Kidney (tissue), 14 donors: ENCODE data around the gene AIFM2. TPM values are rescaled to one million over a fixed set of nuclear protein-coding genes. Genes with fewer than 3 reads are reported as not detected.

ENCODE experiments used
- DNase-seq, 5 donors: peaks; one replicate each; pipeline ENCODE4 v3.0.0-alpha.2; 2013 to 2020
- FAIRE-seq: peaks from 2 replicates; lab custom pipeline; 2012; peaks lifted over from hg19 to GRCh38; lab: Jason Lieb, UNC
- H3K27ac ChIP-seq, 2 donors: one replicate each; pipeline ENCODE4 v1.7.0; 2013; ENCODE audit warnings: low read depth in 2 of 2, low read length in 2 of 2, inconsistent platforms in 1 of 2
- H3K27me3 ChIP-seq: one replicate; pipeline ENCODE4 v1.7.1; 2013; ENCODE audit warnings: low read length, inconsistent platforms; ENCODE audit not compliant: control insufficient read depth, insufficient read depth
- H3K36me3 ChIP-seq, 3 donors: one replicate each; pipeline versions ENCODE4 v1.7.0 to v1.7.1; 2013; ENCODE audit warnings: low read length in 3 of 3, control low read depth in 1 of 3, inconsistent platforms in 1 of 3; ENCODE audit not compliant: insufficient read depth in 3 of 3, control insufficient read depth in 2 of 3
- H3K4me1 ChIP-seq, 3 donors: one replicate each; pipeline versions ENCODE4 v1.7.0 to v1.7.1; 2013; ENCODE audit warnings: low read length in 3 of 3, inconsistent platforms in 1 of 3, low read depth in 1 of 3; ENCODE audit not compliant: control insufficient read depth in 2 of 3, insufficient read depth in 2 of 3
- H3K4me3 ChIP-seq, 3 donors: one replicate each; pipeline versions ENCODE4 v1.7.0 to v1.8.1; 2013; ENCODE audit warnings: low read length in 3 of 3, control low read depth in 1 of 3, inconsistent platforms in 1 of 3
- H3K9ac ChIP-seq, 3 donors: one replicate each; pipeline versions ENCODE4 v1.7.0 to v1.7.1; 2013; ENCODE audit warnings: low read length in 3 of 3, control low read depth in 1 of 3, inconsistent platforms in 1 of 3
- H3K9me3 ChIP-seq, 3 donors: one replicate each; pipeline versions ENCODE4 v1.7.0 to v1.7.1; 2013; ENCODE audit warnings: low read length in 3 of 3, control low read depth in 1 of 3, inconsistent platforms in 1 of 3; ENCODE audit not compliant: control insufficient read depth in 2 of 3, insufficient read depth in 1 of 3
- intact Hi-C: fragments of 100-400 bp; cut with DNase I; formaldehyde crosslinking; loops from one replicate; pipeline ENCODE4 v1.11.1; 2022
- polyA plus RNA-seq: library from polyadenylated mRNA; stranded (reverse); fragments of 350-450 nt; fragmentation: Illumina TruSeq; extraction: RNeasy Lipid Tissue Mini Kit (QIAGEN cat#74804); gene quantifications from one replicate; pipeline ENCODE4 v1.2.3, GENCODE V29; 2014; ENCODE audit warnings: low read depth, low replicate concordance; ENCODE audit not compliant: insufficient read depth
- total RNA-seq: library from RNA; stranded (reverse); fragmentation: NEBNext Ultra II Directional; extraction: Animal tissue kit (Norgen Biotek cat#: 25700); gene quantifications from one replicate; pipeline ENCODE4 v1.2.1, GENCODE V29; 2021
- TF ChIP-seq, protein P1 (sequence below): IDR thresholded peaks from 3 replicates; pipeline ENCODE4 v1.5.1; 2012; ENCODE audit warnings: mild to moderate bottlenecking, moderate library complexity, borderline replicate concordance; ENCODE audit not compliant: insufficient read depth; ENCODE audit errors: extremely low read depth
- donor health status: control.
- donor health status: control.
- donor health status: control.
- donor health status: control.
- donor health status: control.
- donor health status: DM: yes; HTN: yes; CAD: no.
- donor health status: Normal renal cell carcinoma (clear cell type).

AIFM2 gene
- total and polyA plus RNA-seq, 2 donors from 2014 or later, result 12.7 to 14.8 TPM

DNA sequence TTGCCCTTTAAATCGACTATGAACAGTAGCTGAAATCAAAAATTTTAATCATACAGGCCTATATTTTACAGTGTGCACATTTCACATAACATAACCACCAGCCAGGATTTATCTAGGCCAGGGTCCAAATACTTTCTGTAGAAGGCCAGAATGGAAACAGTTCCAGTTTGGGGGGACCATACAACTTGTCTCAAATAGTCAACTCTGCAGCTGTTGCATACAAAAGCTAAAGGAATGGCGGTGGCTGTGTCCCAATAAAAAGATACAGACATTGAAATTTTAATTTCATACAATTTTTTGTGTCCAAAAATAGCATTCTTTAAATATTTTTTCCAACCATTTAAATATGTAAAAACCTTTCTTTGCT, 14.6 kb upstream of the AIFM2 start:
- no peak for FAIRE-seq
- H3K27me3 ChIP-seq, result no peaks in the 10 kb centered on the region
- H3K9ac ChIP-seq, result peak overlapping the region in 2 of 3 donors; percentile 39 to 71
- TF ChIP-seq, protein P1, sequence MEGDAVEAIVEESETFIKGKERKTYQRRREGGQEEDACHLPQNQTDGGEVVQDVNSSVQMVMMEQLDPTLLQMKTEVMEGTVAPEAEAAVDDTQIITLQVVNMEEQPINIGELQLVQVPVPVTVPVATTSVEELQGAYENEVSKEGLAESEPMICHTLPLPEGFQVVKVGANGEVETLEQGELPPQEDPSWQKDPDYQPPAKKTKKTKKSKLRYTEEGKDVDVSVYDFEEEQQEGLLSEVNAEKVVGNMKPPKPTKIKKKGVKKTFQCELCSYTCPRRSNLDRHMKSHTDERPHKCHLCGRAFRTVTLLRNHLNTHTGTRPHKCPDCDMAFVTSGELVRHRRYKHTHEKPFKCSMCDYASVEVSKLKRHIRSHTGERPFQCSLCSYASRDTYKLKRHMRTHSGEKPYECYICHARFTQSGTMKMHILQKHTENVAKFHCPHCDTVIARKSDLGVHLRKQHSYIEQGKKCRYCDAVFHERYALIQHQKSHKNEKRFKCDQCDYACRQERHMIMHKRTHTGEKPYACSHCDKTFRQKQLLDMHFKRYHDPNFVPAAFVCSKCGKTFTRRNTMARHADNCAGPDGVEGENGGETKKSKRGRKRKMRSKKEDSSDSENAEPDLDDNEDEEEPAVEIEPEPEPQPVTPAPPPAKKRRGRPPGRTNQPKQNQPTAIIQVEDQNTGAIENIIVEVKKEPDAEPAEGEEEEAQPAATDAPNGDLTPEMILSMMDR, result no peak
- H3K9me3 ChIP-seq, result no peaks in the 10 kb centered on the region
- peak in 1 of 5 donors; percentile 28 for DNase-seq
- peaks cover 0 to 9% (median 5%) of the 10 kb centered on the region in 3 donors for H3K4me1 ChIP-seq
- H3K4me3 ChIP-seq, result peak overlapping the region in 1 of 3 donors; percentile 68
- H3K27ac ChIP-seq, result peak overlapping the region; percentile 84 to 94
- intact Hi-C loops, result no loop called here
- peaks cover 0 to 23% (median 11%) of the 10 kb centered on the region in 3 donors for H3K36me3 ChIP-seq

DNA sequence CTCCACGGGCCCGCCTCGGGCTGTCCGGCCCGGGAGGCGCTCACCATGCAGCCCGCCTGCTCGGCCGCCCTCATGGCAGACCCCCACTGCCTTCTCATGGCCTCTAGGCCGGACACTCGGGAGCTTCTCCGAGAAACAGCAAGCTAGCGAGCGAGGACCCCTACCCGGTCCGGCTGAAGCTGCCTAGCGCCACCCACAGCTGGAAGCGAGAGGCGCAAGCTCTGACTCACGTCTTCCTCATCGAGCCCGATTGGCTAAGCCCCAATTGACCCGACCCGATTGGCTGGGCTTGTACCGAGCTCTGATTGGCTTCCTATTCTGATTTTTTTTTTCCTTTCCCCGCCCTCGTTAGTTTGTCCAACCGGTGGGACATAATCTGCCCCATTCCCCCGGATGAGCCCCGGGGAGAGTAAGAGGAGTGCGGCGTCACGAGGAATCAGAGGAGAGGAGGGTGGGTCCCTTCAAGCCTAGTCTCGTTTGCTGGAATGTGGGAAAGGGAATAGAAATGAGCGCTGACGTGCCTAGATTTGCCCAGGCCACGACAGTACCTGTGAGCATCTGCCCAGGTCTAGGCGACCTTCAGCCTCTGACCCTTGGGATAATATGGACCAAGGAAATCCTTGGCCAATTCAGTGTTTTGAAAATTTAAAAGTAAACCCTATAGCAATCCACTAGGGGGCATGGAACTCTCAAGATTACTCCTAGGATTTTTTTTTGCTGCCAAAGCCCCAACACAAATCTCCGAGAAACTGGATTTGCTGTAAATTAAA, 14.0 kb upstream of the AIFM2 start, which contains the start of gene TYSND1:
Gene TYSND1, minus strand, starts transcription at position 212 of the 770 bp plus-strand sequence. Its CDS starts 114 bp downstream, at position 98.
- H3K27me3 ChIP-seq, result no peaks in the 10 kb centered on the region
- TF ChIP-seq, protein P1, result peak; percentile 81
- intact Hi-C loops, result no loop called here
- peak; percentile 99 for DNase-seq
- H3K4me3 ChIP-seq, result peak within 1 kb of the TSS; percentile 68 to 82 (median 74)
- H3K9me3 ChIP-seq, result no peaks in the 10 kb centered on the region
- peaks cover 0 to 9% (median 5%) of the 10 kb centered on the region in 3 donors for H3K4me1 ChIP-seq
- FAIRE-seq, result peak; percentile 95
- H3K36me3 ChIP-seq, result peaks cover 0 to 19% (median 8%) of the 10 kb centered on the region in 3 donors
- peak within 1 kb of the TSS; percentile 48 to 80 (median 61) for H3K9ac ChIP-seq
- peak within 1 kb of the TSS; percentile 91 to 94 for H3K27ac ChIP-seq

DNA sequence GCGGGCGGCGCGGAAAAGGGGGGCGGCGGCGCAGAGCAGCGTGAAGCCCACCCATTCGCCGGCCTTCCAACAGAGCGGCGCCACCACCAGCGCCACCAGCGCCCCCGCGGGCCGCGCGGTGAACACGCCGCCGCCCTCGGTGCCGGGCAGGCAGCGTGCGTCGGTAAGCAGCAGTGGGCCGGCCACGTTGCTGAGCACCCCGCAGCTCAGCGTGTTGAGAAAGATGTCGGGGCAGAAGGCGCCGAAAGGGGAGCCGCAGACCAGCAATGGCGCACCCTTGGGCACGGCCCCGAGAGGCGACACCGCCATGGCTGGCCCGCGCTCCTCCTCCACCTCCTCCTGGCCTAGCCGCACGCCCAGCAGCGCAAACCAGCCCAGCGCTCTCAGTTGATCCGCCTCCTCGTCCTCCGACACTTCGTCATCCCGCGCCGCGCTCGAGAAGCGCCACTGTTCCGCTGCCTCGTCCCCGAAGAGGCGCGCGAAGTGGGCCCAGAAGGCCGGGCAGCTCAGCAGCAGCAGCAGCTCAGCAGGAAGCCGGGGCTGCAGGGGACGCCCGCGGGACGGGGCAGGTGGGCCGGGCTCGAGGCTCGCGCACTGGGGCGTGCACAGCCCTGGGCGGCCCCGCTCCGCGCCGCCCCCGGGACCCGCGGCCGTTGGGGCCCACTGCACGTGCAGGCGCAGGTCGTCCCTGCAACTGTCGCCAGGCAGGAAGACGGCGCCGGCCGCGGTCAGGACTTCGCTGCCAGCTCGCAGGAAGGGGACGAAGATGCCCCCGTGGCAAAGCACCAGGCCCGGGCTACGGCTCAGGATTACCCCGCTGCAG, 13.3 kb upstream of the AIFM2 start:
- peak; percentile 75 to 92 (median 85) for DNase-seq
- TF ChIP-seq, protein P1, result peak; percentile 52
- Histone ChIP-seq H3K36me3 (peaks cover 0 to 12% (median 4%) of the 10 kb centered on the region in 3 donors), H3K9me3 (no peaks in the 10 kb centered on the region), H3K4me3 (peak overlapping the region; percentile 68 to 82 (median 74)), H3K9ac (peak overlapping the region in 2 of 3 donors; percentile 26 to 80), H3K4me1 (peaks cover 0 to 9% (median 5%) of the 10 kb centered on the region in 3 donors), H3K27me3 (no peaks in the 10 kb centered on the region), H3K27ac (peak overlapping the region; percentile 91)
- intact Hi-C loops, result no loop called here
- no peak for FAIRE-seq
